Kidney (tissue), 14 donors: ENCODE measurements around the gene TNNC1. TPM values are rescaled to one million over a fixed set of nuclear protein-coding genes. Genes with fewer than 3 reads are reported as not detected.
A peak's percentile ranks its signal among the peaks of the same experiment; 100 is the strongest.

ENCODE experiments used
- DNase-seq, 5 donors: peaks; one replicate each; pipeline ENCODE4 v3.0.0-alpha.2; 2013 to 2020
- FAIRE-seq: peaks from 2 replicates; lab custom pipeline; 2012; peaks lifted over from hg19 to GRCh38; lab: Jason Lieb, UNC
- H3K27ac ChIP-seq, 2 donors: one replicate each; pipeline ENCODE4 v1.7.0; 2013; ENCODE audit warnings: low read depth in 2 of 2, low read length in 2 of 2, inconsistent platforms in 1 of 2
- H3K27me3 ChIP-seq: one replicate; pipeline ENCODE4 v1.7.1; 2013; ENCODE audit warnings: low read length, inconsistent platforms; ENCODE audit not compliant: control insufficient read depth, insufficient read depth
- H3K36me3 ChIP-seq, 3 donors: one replicate each; pipeline versions ENCODE4 v1.7.0 to v1.7.1; 2013; ENCODE audit warnings: low read length in 3 of 3, control low read depth in 1 of 3, inconsistent platforms in 1 of 3; ENCODE audit not compliant: insufficient read depth in 3 of 3, control insufficient read depth in 2 of 3
- H3K4me1 ChIP-seq, 3 donors: one replicate each; pipeline versions ENCODE4 v1.7.0 to v1.7.1; 2013; ENCODE audit warnings: low read length in 3 of 3, inconsistent platforms in 1 of 3, low read depth in 1 of 3; ENCODE audit not compliant: control insufficient read depth in 2 of 3, insufficient read depth in 2 of 3
- H3K4me3 ChIP-seq, 3 donors: one replicate each; pipeline versions ENCODE4 v1.7.0 to v1.8.1; 2013; ENCODE audit warnings: low read length in 3 of 3, control low read depth in 1 of 3, inconsistent platforms in 1 of 3
- H3K9ac ChIP-seq, 3 donors: one replicate each; pipeline versions ENCODE4 v1.7.0 to v1.7.1; 2013; ENCODE audit warnings: low read length in 3 of 3, control low read depth in 1 of 3, inconsistent platforms in 1 of 3
- H3K9me3 ChIP-seq, 3 donors: one replicate each; pipeline versions ENCODE4 v1.7.0 to v1.7.1; 2013; ENCODE audit warnings: low read length in 3 of 3, control low read depth in 1 of 3, inconsistent platforms in 1 of 3; ENCODE audit not compliant: control insufficient read depth in 2 of 3, insufficient read depth in 1 of 3
- intact Hi-C: fragments of 100-400 bp; cut with DNase I; formaldehyde crosslinking; loops from one replicate; pipeline ENCODE4 v1.11.1; 2022
- polyA plus RNA-seq: library from polyadenylated mRNA; stranded (reverse); fragments of 350-450 nt; fragmentation: Illumina TruSeq; extraction: RNeasy Lipid Tissue Mini Kit (QIAGEN cat#74804); gene quantifications from one replicate; pipeline ENCODE4 v1.2.3, GENCODE V29; 2014; ENCODE audit warnings: low read depth, low replicate concordance; ENCODE audit not compliant: insufficient read depth
- total RNA-seq: library from RNA; stranded (reverse); fragmentation: NEBNext Ultra II Directional; extraction: Animal tissue kit (Norgen Biotek cat#: 25700); gene quantifications from one replicate; pipeline ENCODE4 v1.2.1, GENCODE V29; 2021
- TF ChIP-seq, protein P1 (sequence below): IDR thresholded peaks from 3 replicates; pipeline ENCODE4 v1.5.1; 2012; ENCODE audit warnings: mild to moderate bottlenecking, moderate library complexity, borderline replicate concordance; ENCODE audit not compliant: insufficient read depth; ENCODE audit errors: extremely low read depth
- donor health status: control.
- donor health status: control.
- donor health status: control.
- donor health status: control.
- donor health status: control.
- donor health status: DM: yes; HTN: yes; CAD: no.
- donor health status: Normal renal cell carcinoma (clear cell type).

The TNNC1 gene
- total and polyA plus RNA-seq, 2 donors from 2014 or later = 2.2 to 86.6 TPM

DNA sequence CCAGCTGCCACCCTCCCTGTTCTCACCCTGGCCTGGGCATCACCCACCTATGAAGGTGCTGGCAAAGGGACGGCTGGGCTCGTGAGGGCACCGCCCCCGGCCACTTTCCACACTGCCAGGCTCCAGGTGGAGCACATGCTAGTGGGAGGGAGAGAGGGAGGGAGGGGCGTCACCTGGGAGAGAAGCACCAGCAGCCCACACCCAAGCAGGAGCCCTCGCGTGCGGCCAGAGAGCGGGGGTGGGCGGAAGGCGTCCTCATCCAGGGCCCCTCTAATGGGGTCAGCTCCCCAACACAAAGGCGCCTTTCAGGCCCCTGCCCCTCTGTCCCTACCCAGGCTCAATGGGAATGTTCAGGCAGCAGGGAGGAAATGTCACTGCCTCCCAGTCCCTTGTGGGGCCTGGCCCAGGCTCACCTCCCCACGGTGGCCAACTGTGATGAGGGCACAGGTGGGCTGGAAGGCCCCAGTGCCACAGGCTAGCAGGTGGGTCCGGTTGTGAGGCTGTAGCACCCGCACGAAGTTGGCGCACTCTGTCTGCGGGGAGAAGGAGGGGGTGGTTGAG, 12.0 kb downstream of the TNNC1 start:
- H3K4me1 ChIP-seq = peaks cover 0 to 11% (median 0%) of the 10 kb centered on the region in 3 donors
- TF ChIP-seq, protein P1, sequence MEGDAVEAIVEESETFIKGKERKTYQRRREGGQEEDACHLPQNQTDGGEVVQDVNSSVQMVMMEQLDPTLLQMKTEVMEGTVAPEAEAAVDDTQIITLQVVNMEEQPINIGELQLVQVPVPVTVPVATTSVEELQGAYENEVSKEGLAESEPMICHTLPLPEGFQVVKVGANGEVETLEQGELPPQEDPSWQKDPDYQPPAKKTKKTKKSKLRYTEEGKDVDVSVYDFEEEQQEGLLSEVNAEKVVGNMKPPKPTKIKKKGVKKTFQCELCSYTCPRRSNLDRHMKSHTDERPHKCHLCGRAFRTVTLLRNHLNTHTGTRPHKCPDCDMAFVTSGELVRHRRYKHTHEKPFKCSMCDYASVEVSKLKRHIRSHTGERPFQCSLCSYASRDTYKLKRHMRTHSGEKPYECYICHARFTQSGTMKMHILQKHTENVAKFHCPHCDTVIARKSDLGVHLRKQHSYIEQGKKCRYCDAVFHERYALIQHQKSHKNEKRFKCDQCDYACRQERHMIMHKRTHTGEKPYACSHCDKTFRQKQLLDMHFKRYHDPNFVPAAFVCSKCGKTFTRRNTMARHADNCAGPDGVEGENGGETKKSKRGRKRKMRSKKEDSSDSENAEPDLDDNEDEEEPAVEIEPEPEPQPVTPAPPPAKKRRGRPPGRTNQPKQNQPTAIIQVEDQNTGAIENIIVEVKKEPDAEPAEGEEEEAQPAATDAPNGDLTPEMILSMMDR = no peak
- no peak overlapping the region for H3K4me3 ChIP-seq
- no peak overlapping the region for H3K27ac ChIP-seq
- H3K9ac ChIP-seq = no peak overlapping the region
- intact Hi-C loops = no loop called here
- H3K27me3 ChIP-seq = no peaks in the 10 kb centered on the region
- DNase-seq (no peak), FAIRE-seq (no peak)
- no peaks in the 10 kb centered on the region for H3K36me3 ChIP-seq
- H3K9me3 ChIP-seq = no peaks in the 10 kb centered on the region

DNA sequence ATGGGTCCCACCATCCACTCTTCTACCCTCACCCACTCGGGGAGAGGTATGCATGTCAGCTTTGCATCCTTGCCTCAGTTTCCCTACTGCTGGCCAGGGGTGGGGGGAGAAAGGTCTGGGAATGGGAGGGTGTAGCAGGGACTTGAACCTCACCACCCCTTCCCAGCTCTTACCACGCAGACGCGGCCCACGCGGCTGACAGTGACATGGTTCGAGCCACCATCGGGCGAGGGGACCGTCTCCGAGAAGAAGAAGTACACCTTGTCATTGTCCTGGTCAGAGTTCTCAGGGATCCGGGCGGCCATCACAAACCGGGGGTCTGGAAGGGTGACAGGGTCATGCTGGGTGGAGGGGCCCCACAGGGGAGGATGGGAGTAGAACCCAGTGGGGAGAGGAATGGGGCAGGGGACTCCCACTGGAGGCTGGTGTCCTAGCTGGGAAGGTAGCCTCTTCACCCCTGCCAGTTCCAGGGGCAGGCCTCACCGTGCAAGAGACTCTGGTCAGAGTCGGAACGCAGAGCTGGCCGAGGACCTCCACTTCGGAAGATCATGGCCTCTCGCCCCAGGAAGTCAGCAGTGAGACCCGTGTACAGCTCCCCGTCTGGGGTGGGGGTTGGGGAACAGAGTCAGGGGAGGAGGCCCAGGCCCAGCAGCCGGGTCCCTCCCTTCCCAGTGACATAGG, 12.6 kb downstream of the TNNC1 start:
- Histone ChIP-seq H3K9me3 (no peaks in the 10 kb centered on the region), H3K4me3 (no peak overlapping the region), H3K27me3 (no peaks in the 10 kb centered on the region), H3K9ac (no peak overlapping the region), H3K4me1 (peaks cover 0 to 11% (median 0%) of the 10 kb centered on the region in 3 donors), H3K27ac (no peak overlapping the region), H3K36me3 (no peaks in the 10 kb centered on the region)
- TF ChIP-seq, protein P1 = no peak
- intact Hi-C loops = no loop called here
- FAIRE-seq (no peak), DNase-seq (no peak)

DNA sequence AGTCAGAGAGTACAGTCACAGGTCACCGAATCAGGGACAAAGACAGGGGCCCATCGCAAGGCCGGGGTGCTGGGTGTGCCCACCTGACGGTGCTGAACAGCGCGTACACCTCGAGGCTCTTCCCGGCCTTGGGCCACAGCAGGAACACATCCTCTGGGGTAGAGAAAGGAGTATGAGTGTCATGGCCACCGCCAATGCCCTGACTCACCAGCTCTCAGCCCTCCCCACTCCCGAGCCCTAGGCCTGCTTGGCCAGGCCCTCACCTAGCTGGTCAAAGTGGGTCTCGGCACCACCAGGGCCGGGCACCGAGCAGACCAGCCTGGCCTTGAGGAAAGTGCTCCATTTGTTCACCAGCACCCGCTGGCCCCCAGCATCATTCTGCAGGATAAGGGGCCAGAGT, 13.2 kb downstream of the TNNC1 start:
- no peaks in the 10 kb centered on the region for H3K27me3 ChIP-seq
- intact Hi-C loops = no loop called here
- TF ChIP-seq, protein P1 = no peak
- FAIRE-seq (no peak), DNase-seq (peak in 1 of 5 donors; percentile 40)
- no peaks in the 10 kb centered on the region for H3K9me3 ChIP-seq
- H3K36me3 ChIP-seq = no peaks in the 10 kb centered on the region
- peaks cover 0 to 11% (median 0%) of the 10 kb centered on the region in 3 donors for H3K4me1 ChIP-seq
- no peak overlapping the region for H3K4me3 ChIP-seq
- no peak overlapping the region for H3K9ac ChIP-seq
- H3K27ac ChIP-seq = no peak overlapping the region
